IPS-15b (cell line): Measurements from ENCODE around the gene PTGR3.

Experiments
- H3K27me3 ChIP-seq: one replicate; pipeline ENCODE4 v1.6.1; 2013; ENCODE audit warnings: low read length; ENCODE audit not compliant: control insufficient read depth, insufficient read depth
- H3K36me3 ChIP-seq: one replicate; pipeline ENCODE4 v1.6.1; 2013; ENCODE audit warnings: low read length; ENCODE audit not compliant: control insufficient read depth, insufficient read depth
- H3K4me1 ChIP-seq: one replicate; pipeline ENCODE4 v1.6.1; 2013; ENCODE audit warnings: mild to moderate bottlenecking, low read length; ENCODE audit not compliant: control insufficient read depth, insufficient read depth
- H3K4me3 ChIP-seq: one replicate; pipeline ENCODE4 v1.5.1; 2013; ENCODE audit warnings: low read depth, low read length
- H3K9ac ChIP-seq: one replicate; pipeline ENCODE4 v1.6.1; 2013; ENCODE audit warnings: low read depth, mild to moderate bottlenecking, low read length
- H3K9me3 ChIP-seq: one replicate; pipeline ENCODE4 v1.6.1; 2013; ENCODE audit warnings: mild to moderate bottlenecking, low read length; ENCODE audit not compliant: control insufficient read depth, insufficient read depth

The PTGR3 gene

DNA sequence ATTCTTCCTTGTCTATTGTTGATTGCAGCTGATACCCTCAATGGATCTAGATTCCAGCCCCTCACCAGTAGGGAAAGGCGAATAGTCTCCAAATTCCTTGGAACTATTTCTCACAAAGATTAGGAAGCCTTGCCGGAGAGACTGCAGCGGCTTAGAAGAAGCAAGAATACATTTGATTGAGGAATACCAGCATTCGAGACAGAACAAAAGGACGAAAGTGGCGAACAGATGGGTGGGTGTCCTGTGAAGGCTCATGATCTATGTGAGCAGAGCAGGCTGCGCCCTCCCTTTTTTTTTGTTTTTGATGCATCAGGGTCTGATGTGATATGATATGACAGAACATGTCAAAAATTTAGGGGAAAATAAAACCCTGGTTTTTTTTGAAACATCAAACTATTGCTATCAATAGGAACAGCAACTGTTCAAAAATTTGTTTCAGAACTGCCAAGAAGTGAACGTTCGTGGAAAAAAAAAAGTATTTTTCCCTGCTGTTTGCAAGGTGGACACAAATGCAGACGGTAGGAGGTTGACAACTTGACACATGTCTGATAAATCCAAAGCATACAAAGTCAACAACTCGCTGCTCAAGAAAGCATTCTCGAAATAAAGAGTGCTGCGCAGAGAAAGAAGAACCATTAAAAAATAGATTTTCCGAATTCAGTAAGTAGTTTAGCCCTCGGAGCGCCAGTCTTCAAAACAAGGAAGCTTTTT, 49.1 kb downstream of the PTGR3 start:
- H3K9ac ChIP-seq, result no peak overlapping the region
- no peaks in the 10 kb centered on the region for H3K4me1 ChIP-seq
- H3K9me3 ChIP-seq, result no peaks in the 10 kb centered on the region
- H3K36me3 ChIP-seq, result no peaks in the 10 kb centered on the region
- H3K4me3 ChIP-seq, result no peak overlapping the region
- no peaks in the 10 kb centered on the region for H3K27me3 ChIP-seq

DNA sequence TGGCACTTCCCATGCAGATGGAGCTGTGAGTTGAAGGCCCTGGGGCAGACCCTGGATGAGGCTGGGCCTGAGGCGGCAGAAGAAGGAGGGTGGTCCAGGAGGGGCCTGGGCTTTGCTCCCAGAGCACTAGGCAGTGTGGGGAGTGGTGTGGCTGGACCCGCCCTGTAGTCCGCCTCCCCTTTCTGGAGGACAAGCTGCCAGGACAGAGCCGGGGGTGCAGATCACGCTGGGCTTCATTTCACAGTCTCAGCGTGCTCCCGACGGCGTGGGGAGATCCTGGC, 49.8 kb downstream of the PTGR3 start:
- Histone ChIP-seq H3K4me1 (no peaks in the 10 kb centered on the region), H3K36me3 (no peaks in the 10 kb centered on the region), H3K9me3 (no peaks in the 10 kb centered on the region), H3K4me3 (no peak overlapping the region), H3K27me3 (no peaks in the 10 kb centered on the region), H3K9ac (no peak overlapping the region)
